ENCODE measurements around the gene FSTL4. TPM values are rescaled to one million over a fixed set of nuclear protein-coding genes. Genes with fewer than 3 reads are reported as not detected.

Gene FSTL4
- total and polyA plus RNA-seq, 2 donors (not counting 1 experiment from before 2014, with no cell fraction given), result 0.31 to 6.7 TPM

GRCh38 chr5:133324926-133325325 is 287.4 kb downstream of the FSTL4 start:
- Mint-ChIP-seq H3K4me1 (peaks cover 8% of the 10 kb centered on the region), H3K27me3 (peaks cover 4% of the 10 kb centered on the region), H3K4me3 (no peak overlapping the region), H3K27ac (no peak overlapping the region), H3K9me3 (ENCODE audit: insufficient read depth) (no peaks in the 10 kb centered on the region)
- Histone ChIP-seq H3K27ac (ENCODE audit: low read length in 2 of 2) (no peak overlapping the region), H4K20me1 (ENCODE audit: control insufficient read depth, insufficient read depth, low read length, poor library complexity, severe bottlenecking) (no peaks in the 10 kb centered on the region), H3K4me1 (ENCODE audit: control insufficient read depth in 2 of 2, insufficient read depth in 2 of 2, low read length in 2 of 2) (peaks cover 12 to 13% of the 10 kb centered on the region in 2 donors), H3K9ac (ENCODE audit: low read length) (no peak overlapping the region), H3K4me2 (replicated peaks; ENCODE audit: low read depth, low read length, poor library complexity, severe bottlenecking) (no peak overlapping the region), H3K9me3 (ENCODE audit: control extremely low read depth in 1 of 3, control insufficient read depth in 2 of 3, insufficient read depth in 1 of 3, low read length in 2 of 3) (no peaks in the 10 kb centered on the region), H3K36me3 (replicated peaks in 1 of 2; ENCODE audit: control extremely low read depth in 1 of 2, control insufficient read depth in 1 of 2, extremely low read depth in 1 of 2, insufficient read depth in 2 of 2, low read length in 1 of 2) (no peaks in the 10 kb centered on the region), H3K79me2 (ENCODE audit: control insufficient read depth, insufficient read depth, low read length) (no peaks in the 10 kb centered on the region), H2AFZ (ENCODE audit: insufficient read depth, low read depth, low read length, poor library complexity, severe bottlenecking) (no peak overlapping the region), H3K27me3 (replicated peaks in 1 of 4; ENCODE audit: control extremely low read depth in 1 of 4, control insufficient read depth in 3 of 4, insufficient read depth in 4 of 4, low read length in 3 of 4) (no peaks in the 10 kb centered on the region), H3K4me3 (ENCODE audit: control extremely low read depth in 1 of 5, extremely low read depth in 1 of 5, insufficient read depth in 1 of 5, low read depth in 2 of 5, low read length in 4 of 5) (no peak overlapping the region)
- intact Hi-C loops (cut with micrococcal nuclease), result no loop called here
- TF ChIP-seq, protein P1, sequence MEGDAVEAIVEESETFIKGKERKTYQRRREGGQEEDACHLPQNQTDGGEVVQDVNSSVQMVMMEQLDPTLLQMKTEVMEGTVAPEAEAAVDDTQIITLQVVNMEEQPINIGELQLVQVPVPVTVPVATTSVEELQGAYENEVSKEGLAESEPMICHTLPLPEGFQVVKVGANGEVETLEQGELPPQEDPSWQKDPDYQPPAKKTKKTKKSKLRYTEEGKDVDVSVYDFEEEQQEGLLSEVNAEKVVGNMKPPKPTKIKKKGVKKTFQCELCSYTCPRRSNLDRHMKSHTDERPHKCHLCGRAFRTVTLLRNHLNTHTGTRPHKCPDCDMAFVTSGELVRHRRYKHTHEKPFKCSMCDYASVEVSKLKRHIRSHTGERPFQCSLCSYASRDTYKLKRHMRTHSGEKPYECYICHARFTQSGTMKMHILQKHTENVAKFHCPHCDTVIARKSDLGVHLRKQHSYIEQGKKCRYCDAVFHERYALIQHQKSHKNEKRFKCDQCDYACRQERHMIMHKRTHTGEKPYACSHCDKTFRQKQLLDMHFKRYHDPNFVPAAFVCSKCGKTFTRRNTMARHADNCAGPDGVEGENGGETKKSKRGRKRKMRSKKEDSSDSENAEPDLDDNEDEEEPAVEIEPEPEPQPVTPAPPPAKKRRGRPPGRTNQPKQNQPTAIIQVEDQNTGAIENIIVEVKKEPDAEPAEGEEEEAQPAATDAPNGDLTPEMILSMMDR (IDR thresholded peaks at IDR 0.05), result no peak
- TF ChIP-seq EZH2 (IDR thresholded peaks at IDR 0.05; ENCODE audit: borderline replicate concordance, insufficient read depth, low read depth, low read length, poor library complexity, severe bottlenecking), result no peak
- ChIA-PET CTCF (no interaction called here), POLR2A (no interaction called here)
- no peak for ATAC-seq (ENCODE audit: low read depth)
- 90% methylated on average over 2 of the region's 4 CpGs for WGBS (ENCODE audit: insufficient coverage)
- DNase-seq, result no peak

DNA sequence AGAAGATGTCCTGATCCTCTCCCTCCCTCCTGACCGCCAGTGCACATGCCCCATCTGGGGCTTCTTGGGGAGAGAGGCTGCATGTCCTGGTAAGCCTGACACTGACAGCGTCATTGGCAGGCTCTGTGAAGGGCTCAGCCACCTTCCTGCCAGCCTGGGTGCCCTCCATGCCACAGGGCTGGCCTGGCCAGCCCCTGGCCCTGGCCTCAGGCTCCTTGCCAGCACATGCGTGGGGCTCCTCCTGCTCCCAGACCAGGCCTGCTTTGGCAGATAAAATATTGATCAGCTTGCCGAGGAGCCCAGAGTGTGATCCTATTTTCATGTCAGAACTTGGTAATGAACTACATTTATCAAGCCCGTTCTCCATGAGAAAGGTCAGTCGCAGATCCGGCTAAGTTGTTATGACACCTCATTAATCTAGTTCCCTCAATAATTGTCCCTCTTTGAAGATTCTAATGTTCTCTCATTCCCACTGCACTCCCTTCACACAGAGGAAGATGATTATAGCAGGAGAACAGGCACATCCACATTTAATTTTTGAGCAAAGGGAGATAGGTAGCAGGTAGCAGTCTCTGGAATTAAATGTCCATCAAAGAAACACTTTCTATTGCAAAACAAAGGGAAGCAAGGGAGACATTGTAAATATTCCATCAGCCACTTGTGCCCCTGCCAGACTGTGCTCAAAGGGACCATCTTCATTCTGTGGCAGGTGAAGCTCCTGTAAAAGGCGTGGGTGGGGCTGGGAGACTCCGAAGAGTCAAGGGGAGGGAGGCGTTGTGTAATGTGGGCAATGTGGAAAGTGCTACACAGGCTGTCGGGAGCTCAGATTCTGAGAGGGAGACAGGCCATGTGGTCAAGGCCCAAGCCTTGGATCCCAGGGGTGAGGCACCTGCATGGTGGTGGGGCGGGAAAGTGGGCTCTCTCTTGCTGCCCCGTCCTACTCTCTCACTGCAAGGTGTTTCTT is 288.6 kb downstream of the FSTL4 start:
- ATAC-seq (ENCODE audit: low read depth) (no peak), DNase-seq (no peak)
- no peak overlapping the region for H3K4me3 ChIP-seq (ENCODE audit: control extremely low read depth in 1 of 5, extremely low read depth in 1 of 5, insufficient read depth in 1 of 5, low read depth in 2 of 5, low read length in 4 of 5)
- no peaks in the 10 kb centered on the region for H3K27me3 ChIP-seq (replicated peaks in 1 of 4; ENCODE audit: control extremely low read depth in 1 of 4, control insufficient read depth in 3 of 4, insufficient read depth in 4 of 4, low read length in 3 of 4)
- WGBS (ENCODE audit: insufficient coverage), result 94% methylated on average over 11 of the region's 13 CpGs
- no peak overlapping the region for H2AFZ ChIP-seq (ENCODE audit: insufficient read depth, low read depth, low read length, poor library complexity, severe bottlenecking)
- no peak overlapping the region for H3K9ac ChIP-seq (ENCODE audit: low read length)
- H3K4me1 Mint-ChIP-seq, result peaks cover 8% of the 10 kb centered on the region
- H3K27ac ChIP-seq (ENCODE audit: low read length in 2 of 2), result no peak overlapping the region
- TF ChIP-seq, protein P1 (IDR thresholded peaks at IDR 0.05), result no peak
- no peak for TF ChIP-seq EZH2 (IDR thresholded peaks at IDR 0.05; ENCODE audit: borderline replicate concordance, insufficient read depth, low read depth, low read length, poor library complexity, severe bottlenecking)
- H3K4me3 Mint-ChIP-seq, result no peak overlapping the region
- POLR2A ChIA-PET, result no interaction called here
- no peaks in the 10 kb centered on the region for H3K36me3 ChIP-seq (replicated peaks in 1 of 2; ENCODE audit: control extremely low read depth in 1 of 2, control insufficient read depth in 1 of 2, extremely low read depth in 1 of 2, insufficient read depth in 2 of 2, low read length in 1 of 2)
- peaks cover 4% of the 10 kb centered on the region for H3K27me3 Mint-ChIP-seq
- peaks cover 12 to 13% of the 10 kb centered on the region in 2 donors for H3K4me1 ChIP-seq (ENCODE audit: control insufficient read depth in 2 of 2, insufficient read depth in 2 of 2, low read length in 2 of 2)
- intact Hi-C loops (cut with micrococcal nuclease), result no loop called here
- H3K9me3 Mint-ChIP-seq (ENCODE audit: insufficient read depth), result no peaks in the 10 kb centered on the region
- H3K9me3 ChIP-seq (ENCODE audit: control extremely low read depth in 1 of 3, control insufficient read depth in 2 of 3, insufficient read depth in 1 of 3, low read length in 2 of 3), result no peaks in the 10 kb centered on the region
- CTCF ChIA-PET, result interaction anchor here (0.6 kb wide), 1 partner anchor 160 kb away, joined by 3 read pairs; no protein-coding TSS in a partner anchor
- no peaks in the 10 kb centered on the region for H4K20me1 ChIP-seq (ENCODE audit: control insufficient read depth, insufficient read depth, low read length, poor library complexity, severe bottlenecking)
- H3K79me2 ChIP-seq (ENCODE audit: control insufficient read depth, insufficient read depth, low read length), result no peaks in the 10 kb centered on the region
- H3K27ac Mint-ChIP-seq, result no peak overlapping the region
- no peak overlapping the region for H3K4me2 ChIP-seq (replicated peaks; ENCODE audit: low read depth, low read length, poor library complexity, severe bottlenecking)

All from B cell (primary cell).